ENCODE results near the gene CAMLG.
"Not testable (repeated sequence)": the region's sequence is repeated elsewhere in the genome, so short reads cannot be mapped to it uniquely, and the experiment has no call there.

The CAMLG gene

GRCh38 chr5:134741052-134741451, 2.7 kb downstream of the CAMLG start:
- H3K36me3 ChIP-seq (ENCODE audit: control insufficient read depth, insufficient read depth, low read length) = no peaks in the 10 kb centered on the region
- no peaks in the 10 kb centered on the region for H3K27me3 ChIP-seq (ENCODE audit: control insufficient read depth, insufficient read depth, low read length)
- H3K4me1 ChIP-seq (ENCODE audit: control insufficient read depth, insufficient read depth, low read length) = no peaks in the 10 kb centered on the region
- no peak overlapping the region for H3K9ac ChIP-seq (ENCODE audit: low read depth, low read length)
- no peak overlapping the region for H3K4me3 ChIP-seq (ENCODE audit: low read depth, low read length)
- no peaks in the 10 kb centered on the region for H3K9me3 ChIP-seq (ENCODE audit: control insufficient read depth, insufficient read depth, low read length)

DNA sequence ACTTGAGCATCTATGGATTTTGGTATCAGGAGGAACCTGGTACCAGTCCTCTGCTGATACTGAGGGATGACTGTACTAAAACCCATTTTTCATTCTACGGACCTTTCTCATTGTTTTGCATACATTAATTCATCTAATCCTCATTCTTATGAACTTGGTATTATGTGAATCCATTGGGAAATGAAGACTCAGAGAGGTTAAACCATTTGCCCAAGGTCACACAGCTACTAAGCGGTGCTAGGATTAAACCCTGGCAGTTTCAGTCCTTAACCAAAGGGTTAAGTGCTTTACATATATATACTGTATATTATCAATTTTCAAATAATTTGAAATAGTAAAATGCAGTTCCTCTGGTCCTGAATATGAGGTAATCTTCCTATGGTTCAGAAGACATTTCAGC, 3.8 kb downstream of the CAMLG start:
- Histone ChIP-seq H3K4me1 (ENCODE audit: control insufficient read depth, insufficient read depth, low read length) (no peaks in the 10 kb centered on the region), H3K4me3 (ENCODE audit: low read depth, low read length) (no peak overlapping the region), H3K9me3 (ENCODE audit: control insufficient read depth, insufficient read depth, low read length) (no peaks in the 10 kb centered on the region), H3K36me3 (ENCODE audit: control insufficient read depth, insufficient read depth, low read length) (no peaks in the 10 kb centered on the region), H3K27me3 (ENCODE audit: control insufficient read depth, insufficient read depth, low read length) (no peaks in the 10 kb centered on the region), H3K9ac (ENCODE audit: low read depth, low read length) (no peak overlapping the region)

DNA sequence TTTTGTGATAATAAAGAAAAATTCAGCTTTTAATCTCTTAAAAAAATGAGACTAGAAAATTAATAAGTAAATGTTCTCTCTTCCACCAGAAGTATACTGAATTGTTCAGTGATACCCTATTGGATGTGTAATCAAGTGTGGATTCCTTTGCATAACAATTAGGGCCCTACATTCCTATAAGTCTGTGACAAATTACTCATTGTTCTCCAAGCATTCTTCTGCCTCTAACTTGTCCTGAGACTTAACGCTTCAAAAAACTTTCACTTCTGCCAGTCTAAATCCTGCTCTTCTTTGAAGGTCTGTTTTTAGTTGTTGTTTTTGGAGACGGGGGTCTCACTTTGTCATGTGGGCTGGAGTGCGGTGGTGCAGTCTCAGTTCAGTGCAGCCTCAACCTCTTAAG, 11.1 kb downstream of the CAMLG start:
- H3K4me3 ChIP-seq (ENCODE audit: low read depth, low read length) = no peak overlapping the region
- H3K9me3 ChIP-seq (ENCODE audit: control insufficient read depth, insufficient read depth, low read length) = no peaks in the 10 kb centered on the region
- no peaks in the 10 kb centered on the region for H3K4me1 ChIP-seq (ENCODE audit: control insufficient read depth, insufficient read depth, low read length)
- no peak overlapping the region for H3K9ac ChIP-seq (ENCODE audit: low read depth, low read length)
- H3K27me3 ChIP-seq (ENCODE audit: control insufficient read depth, insufficient read depth, low read length) = no peaks in the 10 kb centered on the region
- H3K36me3 ChIP-seq (ENCODE audit: control insufficient read depth, insufficient read depth, low read length) = no peaks in the 10 kb centered on the region

DNA sequence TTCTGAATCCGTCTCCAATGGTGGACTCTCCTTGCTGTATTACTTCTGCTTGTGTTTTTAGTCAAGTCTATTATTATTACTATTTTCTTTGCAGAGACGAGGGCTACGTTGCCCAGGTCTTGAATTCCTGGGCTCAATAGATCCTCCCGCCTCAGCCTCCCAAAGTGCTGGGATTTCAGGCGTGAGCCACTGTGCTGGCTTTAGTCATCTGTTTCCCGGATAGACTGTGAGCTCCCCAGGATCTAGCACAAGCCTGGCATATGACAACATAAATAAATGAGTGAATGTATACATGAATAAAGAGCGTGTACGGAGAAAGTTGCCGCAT, 19.8 kb downstream of the CAMLG start:
- peak overlapping the region; percentile 98 for H3K4me3 ChIP-seq (ENCODE audit: low read depth, low read length)

GRCh38 chr5:134758504-134759341, 20.4 kb downstream of the CAMLG start, which contains the start of gene DDX46:
Gene DDX46 (plus strand): TSS chr5:134758779. CDS start chr5:134758939, 160 bp downstream.
- Histone ChIP-seq H3K9ac (ENCODE audit: low read depth, low read length) (peak within 1 kb of the TSS; percentile 97), H3K27me3 (ENCODE audit: control insufficient read depth, insufficient read depth, low read length) (peaks cover 7% of the 10 kb centered on the region), H3K4me3 (ENCODE audit: low read depth, low read length) (peak within 1 kb of the TSS; percentile 98), H3K36me3 (ENCODE audit: control insufficient read depth, insufficient read depth, low read length) (peaks cover 2% of the 10 kb centered on the region), H3K4me1 (ENCODE audit: control insufficient read depth, insufficient read depth, low read length) (peaks cover 2% of the 10 kb centered on the region), H3K9me3 (ENCODE audit: control insufficient read depth, insufficient read depth, low read length) (no peaks in the 10 kb centered on the region)

More for the DNA sequence above, 19.8 kb downstream of the CAMLG start:
- peaks cover 2% of the 10 kb centered on the region for H3K36me3 ChIP-seq (ENCODE audit: control insufficient read depth, insufficient read depth, low read length)
- H3K9me3 ChIP-seq (ENCODE audit: control insufficient read depth, insufficient read depth, low read length) = no peaks in the 10 kb centered on the region
- H3K4me1 ChIP-seq (ENCODE audit: control insufficient read depth, insufficient read depth, low read length) = peaks cover 2% of the 10 kb centered on the region
- H3K27me3 ChIP-seq (ENCODE audit: control insufficient read depth, insufficient read depth, low read length) = peaks cover 7% of the 10 kb centered on the region
- H3K9ac ChIP-seq (ENCODE audit: low read depth, low read length) = peak overlapping the region; percentile 41

DNA sequence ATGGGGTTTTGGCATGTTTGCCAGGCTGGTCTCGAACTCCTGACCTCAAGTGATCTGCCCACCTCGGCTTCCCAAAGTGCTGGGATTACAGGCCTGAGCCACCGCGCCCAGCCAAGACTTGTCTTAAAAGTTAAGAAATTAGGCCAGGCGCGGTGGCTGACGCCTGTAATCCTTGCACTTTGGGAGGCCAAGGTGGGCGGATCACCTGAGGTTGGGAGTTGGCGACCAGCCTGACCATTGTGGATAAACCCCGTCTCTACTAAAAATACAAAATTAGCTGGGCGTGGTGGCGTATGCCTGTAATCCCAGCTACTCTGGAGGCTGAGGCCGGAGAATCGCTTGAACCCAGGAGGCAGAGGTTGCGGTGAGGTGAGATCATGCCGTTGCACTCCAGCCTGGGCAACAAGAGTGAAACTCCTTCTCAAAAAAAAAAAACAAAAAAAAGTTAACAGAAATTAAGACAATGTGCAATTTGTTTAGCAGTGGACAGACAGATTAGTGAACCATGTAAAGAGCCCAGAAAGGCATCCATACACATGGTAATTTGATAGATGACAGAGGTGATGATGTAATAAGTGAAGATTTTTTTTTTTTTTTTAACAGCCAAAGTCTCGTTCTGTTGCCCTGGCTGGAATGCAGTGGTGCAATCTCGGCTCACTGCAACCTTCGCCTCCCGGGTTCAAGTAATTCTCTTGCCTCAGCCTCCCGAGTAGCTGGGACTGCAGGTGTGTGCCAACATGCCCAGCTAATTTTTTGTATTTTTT, 29.4 kb downstream of the CAMLG start:
- not testable (repeated sequence) for H3K27me3 ChIP-seq (ENCODE audit: control insufficient read depth, insufficient read depth, low read length); H3K4me3 ChIP-seq (ENCODE audit: low read depth, low read length); H3K4me1 ChIP-seq (ENCODE audit: control insufficient read depth, insufficient read depth, low read length); H3K9ac ChIP-seq (ENCODE audit: low read depth, low read length); H3K9me3 ChIP-seq (ENCODE audit: control insufficient read depth, insufficient read depth, low read length)
- peaks cover 41% of the 10 kb centered on the region for H3K36me3 ChIP-seq (ENCODE audit: control insufficient read depth, insufficient read depth, low read length)

DNA sequence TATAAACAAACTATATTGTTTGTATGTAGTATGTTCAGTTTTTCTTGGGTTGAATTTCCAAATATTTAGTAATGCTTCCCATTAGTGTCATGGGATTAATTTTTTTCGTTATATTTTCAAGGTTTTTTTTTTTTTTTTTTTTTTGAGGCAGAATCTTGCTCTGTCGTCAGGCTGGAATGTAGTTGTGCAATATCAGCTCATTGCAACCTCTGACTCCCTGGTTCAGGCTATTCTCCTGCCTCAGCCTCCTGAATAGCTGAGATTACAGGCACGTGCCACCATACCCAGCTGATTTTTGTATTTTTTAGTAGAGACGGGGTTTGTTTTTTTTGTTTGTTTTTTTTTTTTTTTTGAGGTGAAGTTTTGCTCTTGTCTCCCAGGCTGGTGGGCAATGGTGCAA, 30.9 kb downstream of the CAMLG start:
- Histone ChIP-seq H3K9me3 (ENCODE audit: control insufficient read depth, insufficient read depth, low read length) (no peaks in the 10 kb centered on the region), H3K4me1 (ENCODE audit: control insufficient read depth, insufficient read depth, low read length) (no peaks in the 10 kb centered on the region), H3K36me3 (ENCODE audit: control insufficient read depth, insufficient read depth, low read length) (peaks cover 46% of the 10 kb centered on the region), H3K27me3 (ENCODE audit: control insufficient read depth, insufficient read depth, low read length) (no peaks in the 10 kb centered on the region), H3K4me3 (ENCODE audit: low read depth, low read length) (no peak overlapping the region), H3K9ac (ENCODE audit: low read depth, low read length) (no peak overlapping the region)

DNA sequence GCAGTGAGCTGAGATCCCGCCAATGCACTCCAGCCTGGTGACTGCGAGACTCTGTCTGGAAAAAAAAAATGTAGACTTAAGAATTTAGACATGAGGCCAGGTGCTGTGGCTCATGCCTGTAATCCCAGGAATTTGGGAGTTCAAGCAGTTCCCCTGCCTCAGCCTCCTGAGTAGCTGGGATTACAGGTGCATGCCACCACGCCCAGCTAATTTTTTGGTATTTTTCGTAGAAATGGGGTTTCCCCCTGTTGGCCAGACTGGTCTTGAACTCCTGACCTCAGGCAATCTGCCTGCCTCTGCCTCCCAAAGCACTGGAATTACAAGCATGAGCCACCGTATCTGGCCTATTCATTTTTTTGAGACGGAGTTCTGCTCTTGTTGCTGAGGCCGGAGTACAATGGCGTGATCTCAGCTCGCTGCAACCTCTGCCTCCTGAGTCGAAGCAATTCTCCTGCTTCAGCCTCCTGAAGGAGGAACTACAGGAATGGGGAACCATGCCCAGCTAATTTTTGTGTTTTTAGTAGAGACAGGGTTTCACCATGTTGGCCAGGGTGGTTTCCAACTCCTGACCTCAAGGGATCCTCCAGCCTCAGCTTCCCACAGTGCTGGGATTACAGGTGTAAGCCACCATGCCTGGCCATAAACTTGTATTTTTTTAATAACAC, 34.2 kb downstream of the CAMLG start:
- Histone ChIP-seq H3K9me3 (ENCODE audit: control insufficient read depth, insufficient read depth, low read length) (no peaks in the 10 kb centered on the region), H3K36me3 (ENCODE audit: control insufficient read depth, insufficient read depth, low read length) (peaks cover 45% of the 10 kb centered on the region), H3K4me3 (ENCODE audit: low read depth, low read length) (no peak overlapping the region), H3K27me3 (ENCODE audit: control insufficient read depth, insufficient read depth, low read length) (no peaks in the 10 kb centered on the region), H3K9ac (ENCODE audit: low read depth, low read length) (no peak overlapping the region), H3K4me1 (ENCODE audit: control insufficient read depth, insufficient read depth, low read length) (no peaks in the 10 kb centered on the region)

DNA sequence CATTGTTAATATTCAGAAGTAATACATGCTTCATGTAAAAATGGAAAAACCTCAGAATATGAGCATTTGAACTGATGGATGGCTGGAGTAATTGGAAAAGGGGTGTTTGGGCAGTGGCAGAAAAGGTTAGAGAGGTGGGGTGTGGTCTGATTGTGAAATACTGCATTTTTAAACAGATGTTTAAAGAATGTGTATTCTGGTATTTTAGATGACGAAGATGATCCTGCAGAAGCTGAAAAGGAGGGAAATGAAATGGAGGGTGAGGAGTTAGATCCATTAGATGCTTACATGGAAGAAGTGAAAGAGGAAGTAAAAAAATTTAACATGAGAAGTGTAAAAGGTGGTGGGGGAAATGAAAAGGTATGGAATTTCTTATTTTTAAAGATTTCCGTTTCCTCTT, 39.0 kb downstream of the CAMLG start:
- H3K4me3 ChIP-seq (ENCODE audit: low read depth, low read length) = no peak overlapping the region
- H3K27me3 ChIP-seq (ENCODE audit: control insufficient read depth, insufficient read depth, low read length) = no peaks in the 10 kb centered on the region
- H3K4me1 ChIP-seq (ENCODE audit: control insufficient read depth, insufficient read depth, low read length) = no peaks in the 10 kb centered on the region
- no peaks in the 10 kb centered on the region for H3K9me3 ChIP-seq (ENCODE audit: control insufficient read depth, insufficient read depth, low read length)
- no peak overlapping the region for H3K9ac ChIP-seq (ENCODE audit: low read depth, low read length)
- peaks cover 34% of the 10 kb centered on the region for H3K36me3 ChIP-seq (ENCODE audit: control insufficient read depth, insufficient read depth, low read length)

- Histone ChIP-seq H3K27me3 (ENCODE audit: control insufficient read depth, insufficient read depth, low read length) (no peaks in the 10 kb centered on the region), H3K4me3 (ENCODE audit: low read depth, low read length) (no peak overlapping the region), H3K36me3 (ENCODE audit: control insufficient read depth, insufficient read depth, low read length) (peaks cover 29% of the 10 kb centered on the region), H3K9ac (ENCODE audit: low read depth, low read length) (no peak overlapping the region), H3K4me1 (ENCODE audit: control insufficient read depth, insufficient read depth, low read length) (no peaks in the 10 kb centered on the region), H3K9me3 (ENCODE audit: control insufficient read depth, insufficient read depth, low read length) (no peaks in the 10 kb centered on the region)
These were observed 46.0 kb downstream of the CAMLG start for GRCh38 chr5:134784241-134784920.

- peaks cover 25% of the 10 kb centered on the region for H3K36me3 ChIP-seq (ENCODE audit: control insufficient read depth, insufficient read depth, low read length)
- H3K4me1 ChIP-seq (ENCODE audit: control insufficient read depth, insufficient read depth, low read length) = no peaks in the 10 kb centered on the region
- H3K27me3 ChIP-seq (ENCODE audit: control insufficient read depth, insufficient read depth, low read length) = no peaks in the 10 kb centered on the region
- H3K9me3 ChIP-seq (ENCODE audit: control insufficient read depth, insufficient read depth, low read length) = no peaks in the 10 kb centered on the region
- H3K9ac ChIP-seq (ENCODE audit: low read depth, low read length) = no peak overlapping the region
- H3K4me3 ChIP-seq (ENCODE audit: low read depth, low read length) = no peak overlapping the region
These were observed 46.7 kb downstream of the CAMLG start for GRCh38 chr5:134784946-134785620.

All from iPS-15b (cell line).